Mesenchymal stem cell (in vitro differentiated cells and primary cell): ENCODE data around the gene ALK. TPM values are rescaled to one million over a fixed set of nuclear protein-coding genes. Genes with fewer than 3 reads are reported as not detected.
A peak's percentile ranks its signal among the peaks of the same experiment; 100 is the strongest.

Experiments
- DNase-seq: peaks from one replicate; pipeline ENCODE4 v3.0.0-alpha.2; 2013
- H2AFZ ChIP-seq: one replicate; pipeline ENCODE4 v1.6.1; 2013; ENCODE audit warnings: low read depth, mild to moderate bottlenecking, control low read depth, inconsistent platforms, low read length, moderate library complexity
- H2AK5ac ChIP-seq: 2 replicates; pipeline ENCODE4 v1.6.1; 2013; ENCODE audit warnings: low read length, moderate library complexity, mild to moderate bottlenecking, inconsistent platforms; ENCODE audit not compliant: severe bottlenecking
- H2BK120ac ChIP-seq: one replicate; pipeline ENCODE4 v1.6.1; 2013; ENCODE audit warnings: low read depth, mild to moderate bottlenecking, inconsistent platforms, low read length, moderate library complexity
- H2BK12ac ChIP-seq, 2 experiments: one replicate each; pipeline ENCODE4 v1.6.1; 2013; ENCODE audit warnings: inconsistent platforms in 2 of 2, low read length in 2 of 2, mild to moderate bottlenecking in 2 of 2, moderate library complexity in 2 of 2, control low read depth in 1 of 2
- H2BK15ac ChIP-seq: one replicate; pipeline ENCODE4 v1.6.1; 2013; ENCODE audit warnings: mild to moderate bottlenecking, low read depth, inconsistent platforms; ENCODE audit not compliant: poor library complexity, severe bottlenecking
- H2BK5ac ChIP-seq: 2 replicates; pipeline ENCODE4 v1.6.1; 2013; ENCODE audit warnings: low read depth, mild to moderate bottlenecking, low read length, control low read depth, inconsistent platforms; ENCODE audit not compliant: poor library complexity, severe bottlenecking
- H3K14ac ChIP-seq, 2 experiments: one replicate each; pipeline ENCODE4 v1.6.1; 2013; ENCODE audit warnings: inconsistent platforms in 2 of 2, low read length in 2 of 2, control low read depth in 1 of 2, mild to moderate bottlenecking in 1 of 2, moderate library complexity in 1 of 2
- H3K18ac ChIP-seq, 2 experiments: one replicate each; pipeline ENCODE4 v1.6.1; 2013; ENCODE audit warnings: inconsistent platforms in 2 of 2, low read length in 2 of 2, control low read depth in 1 of 2, low read depth in 1 of 2, mild to moderate bottlenecking in 1 of 2
- H3K23ac ChIP-seq, 2 experiments: one replicate each; pipeline ENCODE4 v1.6.1; 2013; ENCODE audit warnings: inconsistent platforms in 2 of 2, low read length in 2 of 2, mild to moderate bottlenecking in 2 of 2, moderate library complexity in 2 of 2, control low read depth in 1 of 2
- H3K27ac ChIP-seq: 2 replicates; pipeline ENCODE4 v1.5.1; 2013; ENCODE audit warnings: mild to moderate bottlenecking, moderate library complexity, low read length, control low read depth, inconsistent platforms; ENCODE audit not compliant: poor library complexity, severe bottlenecking
- H3K27me3 ChIP-seq, 2 experiments: 2 replicates each; pipeline versions ENCODE4 v1.6.1 to v1.7.0; 2013; ENCODE audit warnings: low read length in 2 of 2, mild to moderate bottlenecking in 2 of 2, moderate library complexity in 2 of 2, control low read depth in 1 of 2, inconsistent platforms in 1 of 2; ENCODE audit not compliant: control insufficient read depth in 1 of 2, insufficient read depth in 1 of 2
- H3K36me3 ChIP-seq, 2 experiments: 2 replicates each; pipeline versions ENCODE4 v1.6.1 to v1.7.0; 2013; ENCODE audit warnings: low read length in 2 of 2, control low read depth in 1 of 2, inconsistent platforms in 1 of 2, low read depth in 1 of 2, mild to moderate bottlenecking in 1 of 2; ENCODE audit not compliant: insufficient read depth in 2 of 2, control insufficient read depth in 1 of 2
- H3K4ac ChIP-seq, 2 experiments: one replicate each; pipeline ENCODE4 v1.6.1; 2013; ENCODE audit warnings: inconsistent platforms in 2 of 2, low read length in 2 of 2, mild to moderate bottlenecking in 2 of 2, moderate library complexity in 2 of 2, control low read depth in 1 of 2, low read depth in 1 of 2
- H3K4me1 ChIP-seq: 2 replicates; pipeline ENCODE4 v1.6.1; 2013; ENCODE audit warnings: low read depth, low read length, control low read depth; ENCODE audit not compliant: control insufficient read depth, insufficient read depth
- H3K4me2 ChIP-seq: 2 replicates; pipeline ENCODE4 v1.6.1; 2013; ENCODE audit warnings: low read length, mild to moderate bottlenecking, inconsistent platforms; ENCODE audit not compliant: poor library complexity, severe bottlenecking
- H3K4me3 ChIP-seq, 2 experiments: 2 replicates each; pipeline versions ENCODE4 v1.5.1 to v1.7.0; 2013; ENCODE audit warnings: low read length in 2 of 2, mild to moderate bottlenecking in 2 of 2, control low read depth in 1 of 2, low read depth in 1 of 2; ENCODE audit not compliant: insufficient read depth in 1 of 2
- H3K79me1 ChIP-seq: replicated peaks from 2 replicates; pipeline ENCODE4 v1.6.1; 2013; ENCODE audit warnings: mild to moderate bottlenecking, control low read depth, low read length, inconsistent platforms; ENCODE audit not compliant: poor library complexity, severe bottlenecking
- H3K9ac ChIP-seq: 2 replicates; pipeline ENCODE4 v1.7.0; 2013; ENCODE audit warnings: mild to moderate bottlenecking, low read length, moderate library complexity
- H3K9me3 ChIP-seq: 2 replicates; pipeline ENCODE4 v1.7.0; 2013; ENCODE audit warnings: mild to moderate bottlenecking, low read length; ENCODE audit not compliant: control insufficient read depth
- H4K8ac ChIP-seq: one replicate; pipeline ENCODE4 v1.6.1; 2013; ENCODE audit warnings: inconsistent platforms, mild to moderate bottlenecking, low read length, moderate library complexity
- H4K91ac ChIP-seq: one replicate; pipeline ENCODE4 v1.6.1; 2013; ENCODE audit warnings: mild to moderate bottlenecking, low read length, inconsistent platforms
- WGBS: methylation state at CpG from one replicate; pipeline ENCODE4 v1.1.7; 2013; ENCODE audit warnings: mixed read lengths; 5-methylcytosine and 5-hydroxymethylcytosine counted together
- small RNA-seq: library from polyadenylated mRNA; stranded (forward); fragments of <200 nt; extraction: miRNeasy Mini kit (QIAGEN cat#:217004); gene quantifications from one replicate; pipeline ENCODE3, GENCODE V24; 2013; ENCODE audit warnings: low read depth

Gene ALK

DNA sequence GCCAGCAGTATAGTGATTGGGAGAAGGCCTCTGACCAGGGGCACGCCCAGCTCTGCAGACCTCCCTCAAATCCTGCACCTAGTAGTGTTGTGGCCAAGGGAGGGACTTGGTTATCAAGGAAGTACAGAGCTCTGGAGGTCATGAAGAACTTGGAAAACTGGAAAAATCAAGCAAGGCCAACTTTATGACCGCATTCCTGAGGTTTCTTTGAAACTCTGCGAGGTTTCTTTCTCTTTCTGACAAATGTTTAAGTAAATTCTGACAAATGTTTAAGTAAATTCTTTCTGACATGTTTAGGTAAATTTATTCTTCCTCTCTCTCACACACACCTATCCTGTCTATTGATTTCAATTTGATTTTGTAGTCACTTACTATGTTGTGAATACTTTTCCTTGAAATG is 775.2 kb downstream of the ALK start:
- no peak overlapping the region for H4K91ac ChIP-seq
- H2BK120ac ChIP-seq, result no peak overlapping the region
- no peak overlapping the region for H2BK5ac ChIP-seq
- H2AFZ ChIP-seq, result no peak overlapping the region
- H2AK5ac ChIP-seq, result no peak overlapping the region
- H3K4me2 ChIP-seq, result no peak overlapping the region
- H3K18ac ChIP-seq, result no peak overlapping the region
- H2BK15ac ChIP-seq, result no peak overlapping the region
- H3K9me3 ChIP-seq, result no peaks in the 10 kb centered on the region
- H3K27ac ChIP-seq, result no peak overlapping the region
- no peak overlapping the region for H3K23ac ChIP-seq
- peaks cover 16% of the 10 kb centered on the region for H3K79me1 ChIP-seq
- 90% methylated on average over 3 of the region's 3 CpGs for WGBS
- H4K8ac ChIP-seq, result no peak overlapping the region
- H2BK12ac ChIP-seq, result no peak overlapping the region
- no peak overlapping the region for H3K14ac ChIP-seq
- no peak overlapping the region for H3K4me3 ChIP-seq
- H3K27me3 ChIP-seq, result no peaks in the 10 kb centered on the region
- peaks cover 2% of the 10 kb centered on the region for H3K4me1 ChIP-seq
- no peak overlapping the region for H3K4ac ChIP-seq
- no peak for DNase-seq
- no peak overlapping the region for H3K9ac ChIP-seq
- H3K36me3 ChIP-seq, result peaks cover 15 to 74% of the 10 kb centered on the region in 2 experiments

DNA sequence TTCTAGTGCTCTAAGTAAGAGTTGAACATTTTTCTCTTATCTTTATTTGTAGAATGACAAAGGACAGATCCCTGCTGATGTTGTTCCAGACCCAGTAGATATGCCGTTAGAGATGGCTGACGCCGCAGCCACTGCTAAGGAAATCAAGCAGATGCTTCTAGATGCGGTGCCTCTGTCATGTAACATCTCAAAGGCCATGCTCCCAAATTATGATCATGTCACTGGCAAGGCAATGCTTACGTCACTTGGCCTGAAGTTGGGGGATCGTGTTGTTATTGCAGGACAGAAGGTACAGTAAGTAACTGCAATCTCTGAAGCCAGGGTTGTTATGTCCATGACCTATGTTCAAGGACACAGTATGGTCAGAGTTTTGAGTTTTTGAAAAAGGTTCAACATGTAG is 777.7 kb downstream of the ALK start:
- H3K9ac ChIP-seq, result no peak overlapping the region

More for the DNA sequence above, 777.7 kb downstream of the ALK start:
- no peak overlapping the region for H3K27ac ChIP-seq
- no peak overlapping the region for H3K14ac ChIP-seq
- H3K27me3 ChIP-seq, result no peaks in the 10 kb centered on the region
- peaks cover under 1% of the 10 kb centered on the region for H3K9me3 ChIP-seq
- no peak overlapping the region for H2BK15ac ChIP-seq
- no peak overlapping the region for H3K4me3 ChIP-seq
- no peak overlapping the region for H3K4ac ChIP-seq
- peaks cover 11% of the 10 kb centered on the region for H3K79me1 ChIP-seq
- H2BK5ac ChIP-seq, result no peak overlapping the region
- H2BK12ac ChIP-seq, result no peak overlapping the region
- peaks cover 2% of the 10 kb centered on the region for H3K4me1 ChIP-seq
- no peak overlapping the region for H3K18ac ChIP-seq
- WGBS, result 69% methylated on average over 6 of the region's 6 CpGs
- H2AFZ ChIP-seq, result no peak overlapping the region
- H2AK5ac ChIP-seq, result no peak overlapping the region
- no peak overlapping the region for H4K91ac ChIP-seq
- H2BK120ac ChIP-seq, result no peak overlapping the region
- H4K8ac ChIP-seq, result no peak overlapping the region
- H3K23ac ChIP-seq, result no peak overlapping the region
- DNase-seq, result peak; percentile 48
- peaks cover 15 to 73% of the 10 kb centered on the region in 2 experiments for H3K36me3 ChIP-seq
- H3K4me2 ChIP-seq, result no peak overlapping the region

Small RNA genes within 50 kb of the gene (small RNA-seq; reads per million reads assigned to genes)
- gene RN7SL516P, result not detected
